ENCODE data around the gene CES2. TPM values are rescaled to one million over a fixed set of nuclear protein-coding genes. Genes with fewer than 3 reads are reported as not detected.
A peak's percentile ranks its signal among the peaks of the same experiment; 100 is the strongest.

CES2 gene
- total RNA-seq, 1 donor from 2014 or later, result 55.7 TPM

- no peak for DNase-seq (ENCODE audit: extremely low spot score in 2 of 2)
- H3K27ac ChIP-seq, result peak overlapping the region; percentile 81
- H3K4me3 ChIP-seq, result peak overlapping the region; percentile 56 to 61
- no peaks in the 10 kb centered on the region for H3K27me3 ChIP-seq
- no peaks in the 10 kb centered on the region for H3K9me3 ChIP-seq
- no peaks in the 10 kb centered on the region for H3K36me3 ChIP-seq
- intact Hi-C loops (cut with DNase I), result loop anchor here (5.0 kb wide), 1 partner anchor 34 kb away; no protein-coding TSS in a partner anchor
- H3K4me1 ChIP-seq, result peaks cover 5% of the 10 kb centered on the region
- TF ChIP-seq POLR2A (IDR thresholded peaks at IDR 0.05) (no peak), CTCF (IDR thresholded peaks at IDR 0.05) (no peak), POLR2AphosphoS5 (IDR thresholded peaks at IDR 0.05; ENCODE audit: insufficient read depth in 1 of 2, low read depth in 1 of 2) (no peak)
Measured at GRCh38 chr16:66926171-66926947, 9.0 kb upstream of the CES2 start.

GRCh38 chr16:66926961-66927436, 8.3 kb upstream of the CES2 start:
- no peak overlapping the region for H3K27ac ChIP-seq
- no peak overlapping the region for H3K4me3 ChIP-seq
- no peak for TF ChIP-seq POLR2AphosphoS5 (IDR thresholded peaks at IDR 0.05; ENCODE audit: insufficient read depth in 1 of 2, low read depth in 1 of 2)
- no peak for TF ChIP-seq POLR2A (IDR thresholded peaks at IDR 0.05)
- TF ChIP-seq CTCF (IDR thresholded peaks at IDR 0.05), result no peak
- no peaks in the 10 kb centered on the region for H3K36me3 ChIP-seq
- H3K27me3 ChIP-seq, result no peaks in the 10 kb centered on the region
- intact Hi-C loops (cut with DNase I), result loop anchor here (5.0 kb wide), 1 partner anchor 35 kb away; no protein-coding TSS in a partner anchor
- no peak for DNase-seq (ENCODE audit: extremely low spot score in 2 of 2)
- H3K4me1 ChIP-seq, result peaks cover 7% of the 10 kb centered on the region
- no peaks in the 10 kb centered on the region for H3K9me3 ChIP-seq

- DNase-seq (ENCODE audit: extremely low spot score in 2 of 2), result no peak
- H3K27ac ChIP-seq, result no peak overlapping the region
- no peaks in the 10 kb centered on the region for H3K27me3 ChIP-seq
- H3K4me3 ChIP-seq, result no peak overlapping the region
- TF ChIP-seq CTCF (IDR thresholded peaks at IDR 0.05) (no peak), POLR2AphosphoS5 (IDR thresholded peaks at IDR 0.05; ENCODE audit: insufficient read depth in 1 of 2, low read depth in 1 of 2) (no peak), POLR2A (IDR thresholded peaks at IDR 0.05) (no peak)
- peaks cover 18% of the 10 kb centered on the region for H3K4me1 ChIP-seq
- H3K9me3 ChIP-seq, result no peaks in the 10 kb centered on the region
- H3K36me3 ChIP-seq, result no peaks in the 10 kb centered on the region
- intact Hi-C loops (cut with DNase I), result loop anchor here (5.0 kb wide), 1 partner anchor 36 kb away; no protein-coding TSS in a partner anchor
Measured at GRCh38 chr16:66927918-66928649, 7.2 kb upstream of the CES2 start.

GRCh38 chr16:66928702-66929388, 6.5 kb upstream of the CES2 start:
- H3K4me1 ChIP-seq, result peaks cover 25% of the 10 kb centered on the region
- H3K36me3 ChIP-seq, result no peaks in the 10 kb centered on the region
- no peak overlapping the region for H3K4me3 ChIP-seq
- H3K27me3 ChIP-seq, result no peaks in the 10 kb centered on the region
- no peak overlapping the region for H3K27ac ChIP-seq
- no peaks in the 10 kb centered on the region for H3K9me3 ChIP-seq
- intact Hi-C loops (cut with DNase I), result loop anchor here (5.0 kb wide), 1 partner anchor 37 kb away; no protein-coding TSS in a partner anchor
- no peak for TF ChIP-seq POLR2AphosphoS5 (IDR thresholded peaks at IDR 0.05; ENCODE audit: insufficient read depth in 1 of 2, low read depth in 1 of 2)
- TF ChIP-seq CTCF (IDR thresholded peaks at IDR 0.05), result no peak
- TF ChIP-seq POLR2A (IDR thresholded peaks at IDR 0.05), result no peak
- no peak for DNase-seq (ENCODE audit: extremely low spot score in 2 of 2)
